Urothelium cell line (cell line): ENCODE measurements around the gene ELMO1.
"Not testable (repeated sequence)": the region's sequence is repeated elsewhere in the genome, so short reads cannot be mapped to it uniquely, and the experiment has no call there.

Experiments used
- DNase-seq: peaks from one replicate; pipeline ENCODE4 v3.0.0; 2011; ENCODE audit warnings: low spot score, mixed read lengths
- FAIRE-seq: peaks from 2 replicates; lab custom pipeline; 2011; peaks lifted over from hg19 to GRCh38; lab: Jason Lieb, UNC

The ELMO1 gene

GRCh38 chr7:37150180-37150579, 298.5 kb downstream of the ELMO1 start:
- DNase-seq (no peak), FAIRE-seq (no peak)

- FAIRE-seq (no peak), DNase-seq (no peak)
Observed at GRCh38 chr7:37149773-37150124, 298.9 kb downstream of the ELMO1 start.

- no peak for FAIRE-seq
- no peak for DNase-seq
Observed at GRCh38 chr7:37149051-37149772, 299.5 kb downstream of the ELMO1 start.

GRCh38 chr7:37145682-37146081, 303.0 kb downstream of the ELMO1 start:
- DNase-seq (no peak), FAIRE-seq (no peak)

GRCh38 chr7:37144423-37144822, 304.2 kb downstream of the ELMO1 start:
- no peak for FAIRE-seq
- DNase-seq, result no peak

GRCh38 chr7:37142958-37143357, 305.7 kb downstream of the ELMO1 start:
- DNase-seq, result no peak
- no peak for FAIRE-seq

GRCh38 chr7:37141742-37142141, 306.9 kb downstream of the ELMO1 start:
- no peak for DNase-seq
- no peak for FAIRE-seq

GRCh38 chr7:37133902-37134301, 314.8 kb downstream of the ELMO1 start:
- not testable (repeated sequence) for FAIRE-seq, DNase-seq

GRCh38 chr7:37131855-37132254, 316.8 kb downstream of the ELMO1 start:
- no peak for DNase-seq
- FAIRE-seq, result no peak

GRCh38 chr7:37129035-37129425, 319.6 kb downstream of the ELMO1 start:
- DNase-seq, result no peak
- no peak for FAIRE-seq

- DNase-seq (no peak), FAIRE-seq (no peak)
Observed at GRCh38 chr7:37128327-37129034, 320.2 kb downstream of the ELMO1 start.

- DNase-seq (no peak), FAIRE-seq (no peak)
Observed at GRCh38 chr7:37119296-37119860, 329.3 kb downstream of the ELMO1 start.

GRCh38 chr7:37118004-37118403, 330.7 kb downstream of the ELMO1 start:
- no peak for DNase-seq
- no peak for FAIRE-seq

- FAIRE-seq (no peak), DNase-seq (no peak)
Observed at GRCh38 chr7:37117292-37117691, 331.4 kb downstream of the ELMO1 start.

- DNase-seq (no peak), FAIRE-seq (no peak)
Observed at GRCh38 chr7:37116093-37116701, 332.5 kb downstream of the ELMO1 start.

GRCh38 chr7:37113661-37114355, 334.9 kb downstream of the ELMO1 start:
- DNase-seq, result no peak
- FAIRE-seq, result no peak

GRCh38 chr7:37112876-37113275, 335.8 kb downstream of the ELMO1 start:
- FAIRE-seq (no peak), DNase-seq (no peak)

GRCh38 chr7:37112218-37112617, 336.4 kb downstream of the ELMO1 start:
- FAIRE-seq (no peak), DNase-seq (no peak)

- no peak for FAIRE-seq
Observed at GRCh38 chr7:37111459-37111858, 337.2 kb downstream of the ELMO1 start.

GRCh38 chr7:37110660-37111424, 337.8 kb downstream of the ELMO1 start:
- DNase-seq (no peak), FAIRE-seq (no peak)

More at GRCh38 chr7:37111459-37111858, 337.2 kb downstream of the ELMO1 start:
- DNase-seq, result no peak
